ENCODE results near the gene NLRP6.
"Not testable (repeated sequence)": the region's sequence is repeated elsewhere in the genome, so short reads cannot be mapped to it uniquely, and the experiment has no call there.

Gene NLRP6

DNA sequence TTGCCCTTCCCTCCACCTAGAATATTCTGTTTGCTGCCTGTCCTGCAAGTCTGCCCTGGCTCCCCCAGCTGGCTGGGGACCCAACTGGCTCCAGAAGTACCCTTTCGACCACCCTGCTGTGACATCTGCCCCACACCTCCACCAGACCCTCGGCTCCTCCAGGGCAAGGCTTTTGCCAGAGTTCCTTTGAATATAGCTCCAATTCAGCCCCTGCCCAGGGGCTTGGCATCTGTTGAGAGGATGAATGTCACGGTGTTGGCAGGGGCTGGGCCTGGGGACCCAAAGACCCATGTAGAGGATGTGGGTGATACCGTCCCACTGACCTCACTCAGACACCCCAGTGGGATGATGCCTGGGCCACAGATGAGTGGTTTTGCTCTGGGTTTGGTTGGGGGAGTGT lies 4.0 kb downstream of the NLRP6 start:
- DNase-seq (ENCODE audit: low read depth in 2 of 2) = no peak

DNA sequence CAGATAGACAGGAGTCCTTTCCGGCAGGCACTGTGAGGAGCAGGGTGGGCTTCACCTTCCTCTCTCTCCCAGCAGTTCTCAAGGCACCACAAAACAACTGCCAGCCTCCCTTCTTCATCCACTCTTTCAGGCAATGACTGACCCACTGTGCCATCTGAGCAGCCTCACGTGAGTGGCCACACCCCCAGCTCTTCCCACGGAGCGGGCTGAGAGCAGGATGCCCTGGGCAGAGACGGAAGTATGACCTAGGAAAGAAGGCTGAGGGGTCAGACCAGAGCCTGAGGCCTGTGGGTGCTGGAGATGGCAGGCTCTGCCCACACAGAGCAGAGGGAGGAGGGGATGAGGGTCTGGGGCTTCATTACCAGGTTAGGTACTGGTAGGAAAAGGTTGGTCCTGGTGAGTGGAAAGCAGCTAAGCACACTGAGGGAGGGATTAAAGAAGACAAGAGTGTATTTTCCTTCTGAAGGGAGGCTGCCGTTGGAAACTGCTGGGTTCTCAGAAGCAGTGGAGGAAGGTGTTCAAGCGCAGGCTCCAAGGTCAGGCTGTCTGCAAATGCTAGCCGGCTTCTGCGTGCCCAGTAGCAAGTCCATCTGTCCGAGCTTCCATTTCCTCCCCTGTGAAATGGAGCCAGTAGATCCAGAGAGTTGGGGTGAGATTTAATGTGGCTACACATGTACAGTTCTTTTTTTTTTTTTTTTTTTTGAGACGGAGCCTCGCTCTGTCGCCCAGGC lies 4.6 kb downstream of the NLRP6 start:
- DNase-seq (ENCODE audit: low read depth in 2 of 2) = no peak

DNA sequence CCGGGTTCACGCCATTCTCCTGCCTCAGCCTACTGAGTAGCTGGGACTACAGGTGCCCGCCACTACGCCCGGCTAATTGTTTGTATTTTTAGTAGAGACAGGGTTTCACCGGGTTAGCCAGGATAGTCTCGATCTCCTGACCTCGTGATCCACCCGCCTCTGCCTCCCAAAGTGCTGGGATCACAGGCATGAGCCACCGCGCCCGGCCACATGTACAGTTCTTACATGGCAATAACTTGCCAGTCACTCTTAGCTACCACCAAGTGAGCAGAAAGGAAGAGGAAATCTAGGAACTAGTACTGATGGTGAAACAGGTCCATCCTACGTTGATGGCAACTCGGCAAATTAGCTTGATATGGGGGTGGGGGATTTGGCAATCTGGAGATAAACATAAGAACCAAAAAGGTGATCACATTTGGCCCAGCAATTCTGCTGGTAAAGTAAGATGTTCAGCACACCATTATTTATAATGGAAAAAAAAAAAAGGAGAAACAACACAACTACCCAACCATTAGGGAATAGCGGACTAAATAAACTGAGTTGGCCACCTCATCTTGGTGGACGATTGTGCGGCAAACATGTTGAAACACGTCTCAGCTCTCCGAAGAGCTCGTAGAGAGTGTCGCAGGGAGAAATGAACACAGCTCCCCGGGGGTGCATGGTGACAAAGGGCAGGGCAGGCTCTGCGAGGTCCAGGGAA lies 5.3 kb downstream of the NLRP6 start:
- no peak for DNase-seq (ENCODE audit: low read depth in 2 of 2)

DNA sequence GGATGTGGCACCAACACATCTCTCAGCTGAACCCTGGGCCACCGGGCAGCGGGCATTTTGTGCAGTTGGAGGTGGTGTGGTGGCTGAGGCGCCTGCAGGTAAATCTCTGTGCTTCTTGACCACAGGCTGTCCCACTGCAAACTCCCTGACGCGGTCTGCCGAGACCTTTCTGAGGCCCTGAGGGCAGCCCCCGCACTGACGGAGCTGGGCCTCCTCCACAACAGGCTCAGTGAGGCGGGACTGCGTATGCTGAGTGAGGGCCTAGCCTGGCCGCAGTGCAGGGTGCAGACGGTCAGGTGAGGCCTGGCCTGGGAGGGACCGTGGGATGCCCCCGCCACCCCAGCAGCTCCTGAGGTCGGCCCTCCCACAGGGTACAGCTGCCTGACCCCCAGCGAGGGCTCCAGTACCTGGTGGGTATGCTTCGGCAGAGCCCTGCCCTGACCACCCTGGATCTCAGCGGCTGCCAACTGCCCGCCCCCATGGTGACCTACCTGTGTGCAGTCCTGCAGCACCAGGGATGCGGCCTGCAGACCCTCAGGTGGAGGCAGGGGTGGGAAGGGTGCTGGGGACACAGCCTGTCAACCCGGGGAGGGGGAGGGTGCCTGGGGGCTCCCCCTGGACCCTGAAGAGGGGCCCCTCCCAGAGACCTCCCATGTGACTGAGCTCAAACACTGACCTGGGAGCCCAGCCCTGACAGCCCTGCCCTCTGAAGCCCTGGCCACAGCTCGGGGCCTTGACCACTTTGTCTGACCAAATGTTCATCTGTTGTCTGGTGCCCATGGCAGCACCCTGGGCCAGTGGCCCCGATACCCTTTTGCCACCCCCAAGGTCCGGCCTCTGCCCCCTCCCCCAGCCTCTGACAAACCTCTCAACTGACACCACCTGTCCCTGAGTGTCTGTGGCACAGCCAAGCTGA lies 6.2 kb downstream of the NLRP6 start:
- no peak for DNase-seq (ENCODE audit: low read depth in 2 of 2)

DNA sequence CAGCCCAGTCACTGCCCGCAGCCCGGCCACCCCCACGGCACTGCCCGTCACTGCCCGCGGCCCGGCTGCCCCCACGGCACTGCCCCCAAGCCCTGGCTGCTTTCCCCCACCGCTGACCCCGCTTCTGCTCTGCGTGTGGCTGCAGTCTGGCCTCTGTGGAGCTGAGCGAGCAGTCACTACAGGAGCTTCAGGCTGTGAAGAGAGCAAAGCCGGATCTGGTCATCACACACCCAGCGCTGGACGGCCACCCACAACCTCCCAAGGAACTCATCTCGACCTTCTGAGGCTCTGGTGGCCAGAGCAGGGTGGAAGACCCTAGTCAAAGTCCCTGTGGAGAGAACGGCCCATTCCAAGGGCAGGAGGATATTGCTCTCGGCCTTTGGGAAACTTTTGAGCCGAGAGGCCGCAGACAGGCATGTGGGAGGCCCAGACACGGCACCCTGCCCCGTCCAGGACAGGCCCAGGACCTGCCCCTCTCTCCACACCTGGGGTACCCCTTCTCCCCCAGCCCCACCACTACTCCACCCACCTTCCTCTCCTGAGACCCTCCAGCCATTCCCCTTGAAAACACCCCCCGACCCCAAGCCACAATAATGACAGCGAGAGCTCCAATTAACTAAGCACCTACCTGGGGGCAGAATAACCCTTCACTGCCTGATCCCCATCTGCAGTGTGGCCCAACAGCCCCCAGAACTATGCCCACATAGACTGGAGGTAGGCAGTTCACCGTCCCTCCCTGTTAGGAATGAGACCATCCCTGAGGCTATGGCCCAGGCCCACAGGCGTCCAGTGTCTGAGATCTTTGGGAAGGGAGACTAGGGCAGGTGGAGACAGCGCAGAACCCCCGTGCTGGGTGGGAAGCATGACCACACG lies 7.0 kb downstream of the NLRP6 start:
- DNase-seq (ENCODE audit: low read depth in 2 of 2) = no peak

DNA sequence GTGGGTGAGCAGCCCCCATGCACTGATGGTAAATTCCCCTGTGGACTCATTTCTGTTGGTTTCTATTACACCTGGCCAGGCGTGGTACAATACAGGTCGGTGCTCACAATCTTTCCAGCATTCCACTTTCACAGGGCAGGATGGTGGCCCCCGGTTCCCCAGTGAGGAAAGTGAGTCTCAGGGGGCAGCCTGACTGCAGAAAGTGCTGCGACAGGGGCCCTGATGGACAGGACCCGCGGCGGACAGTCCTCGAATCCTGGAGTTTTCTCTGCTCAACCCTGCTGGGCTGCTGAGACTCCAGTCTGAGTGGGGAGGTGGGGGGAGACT lies 7.7 kb downstream of the NLRP6 start:
- DNase-seq (ENCODE audit: low read depth in 2 of 2) = no peak

DNA sequence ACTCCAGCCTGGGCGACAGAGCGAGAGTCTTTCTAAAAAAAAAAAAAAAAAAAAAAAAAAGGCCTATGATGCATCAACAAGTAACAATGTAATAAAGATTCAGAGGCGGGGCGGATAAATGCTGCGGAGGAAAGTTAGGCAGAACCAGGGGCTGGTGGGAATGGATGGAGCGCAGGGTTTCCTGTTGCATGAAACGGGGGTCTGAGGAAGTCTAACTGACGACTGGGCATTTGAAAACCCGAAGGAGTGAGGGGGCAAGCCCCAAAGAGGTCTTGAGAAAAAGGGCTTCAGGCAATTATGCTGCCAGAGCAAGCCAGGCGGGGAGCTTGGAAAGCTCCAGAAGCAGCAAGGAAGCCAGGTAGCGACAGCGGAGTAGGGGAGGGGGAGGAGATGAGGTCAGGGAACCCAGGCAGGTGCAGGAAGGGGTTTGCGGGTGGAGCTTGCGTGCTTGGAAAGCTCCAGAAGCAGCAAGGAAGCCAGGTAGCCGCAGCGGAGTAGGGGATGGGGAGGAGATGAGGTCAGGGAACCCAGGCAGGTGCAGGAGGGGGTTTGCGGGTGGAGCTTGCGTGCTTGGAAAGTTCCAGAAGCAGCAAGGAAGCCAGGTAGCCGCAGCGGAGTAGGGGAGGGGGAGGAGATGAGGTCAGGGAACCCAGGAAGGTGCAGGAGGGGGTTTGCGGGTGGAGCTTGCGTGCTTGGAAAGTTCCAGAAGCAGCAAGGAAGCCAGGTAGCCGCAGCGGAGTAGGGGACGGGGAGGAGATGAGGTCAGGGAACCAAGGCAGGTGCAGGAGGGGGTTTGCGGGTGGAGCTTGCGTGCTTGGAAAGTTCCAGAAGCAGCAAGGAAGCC lies 9.0 kb downstream of the NLRP6 start:
- not testable (repeated sequence) for DNase-seq (ENCODE audit: low read depth in 2 of 2)

DNA sequence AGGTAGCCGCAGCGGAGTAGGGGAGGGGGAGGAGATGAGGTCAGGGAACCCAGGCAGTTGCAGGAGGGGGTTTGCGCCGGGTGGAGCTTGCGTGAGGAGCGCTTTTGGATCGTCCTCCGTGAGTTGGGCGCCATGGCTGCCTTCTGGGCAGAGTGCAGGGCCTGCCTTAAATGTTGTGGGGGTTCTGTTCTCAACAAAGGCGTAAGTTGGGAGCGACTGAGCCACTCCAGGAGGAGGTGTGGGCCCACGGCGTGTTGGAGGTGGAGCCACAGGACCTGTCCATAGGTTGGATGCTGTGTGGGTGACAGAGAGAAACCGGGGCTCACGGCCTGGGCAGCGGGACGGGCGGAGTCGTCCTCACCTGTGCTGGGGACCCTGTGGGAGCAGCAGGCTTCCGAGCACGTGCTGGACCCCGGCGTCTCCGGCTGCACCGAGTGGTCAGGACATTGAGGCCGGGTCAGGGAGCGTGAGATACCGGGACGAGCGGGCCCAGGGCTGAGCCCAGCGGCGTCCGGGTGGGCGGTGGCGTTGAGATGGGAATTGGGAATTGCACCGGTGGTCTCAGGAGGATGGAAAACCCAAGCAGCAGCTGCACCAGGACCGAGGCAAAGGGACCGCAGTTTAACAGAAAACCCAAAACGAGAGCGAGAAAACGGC lies 9.7 kb downstream of the NLRP6 start:
- no peak for DNase-seq (ENCODE audit: low read depth in 2 of 2)

DNA sequence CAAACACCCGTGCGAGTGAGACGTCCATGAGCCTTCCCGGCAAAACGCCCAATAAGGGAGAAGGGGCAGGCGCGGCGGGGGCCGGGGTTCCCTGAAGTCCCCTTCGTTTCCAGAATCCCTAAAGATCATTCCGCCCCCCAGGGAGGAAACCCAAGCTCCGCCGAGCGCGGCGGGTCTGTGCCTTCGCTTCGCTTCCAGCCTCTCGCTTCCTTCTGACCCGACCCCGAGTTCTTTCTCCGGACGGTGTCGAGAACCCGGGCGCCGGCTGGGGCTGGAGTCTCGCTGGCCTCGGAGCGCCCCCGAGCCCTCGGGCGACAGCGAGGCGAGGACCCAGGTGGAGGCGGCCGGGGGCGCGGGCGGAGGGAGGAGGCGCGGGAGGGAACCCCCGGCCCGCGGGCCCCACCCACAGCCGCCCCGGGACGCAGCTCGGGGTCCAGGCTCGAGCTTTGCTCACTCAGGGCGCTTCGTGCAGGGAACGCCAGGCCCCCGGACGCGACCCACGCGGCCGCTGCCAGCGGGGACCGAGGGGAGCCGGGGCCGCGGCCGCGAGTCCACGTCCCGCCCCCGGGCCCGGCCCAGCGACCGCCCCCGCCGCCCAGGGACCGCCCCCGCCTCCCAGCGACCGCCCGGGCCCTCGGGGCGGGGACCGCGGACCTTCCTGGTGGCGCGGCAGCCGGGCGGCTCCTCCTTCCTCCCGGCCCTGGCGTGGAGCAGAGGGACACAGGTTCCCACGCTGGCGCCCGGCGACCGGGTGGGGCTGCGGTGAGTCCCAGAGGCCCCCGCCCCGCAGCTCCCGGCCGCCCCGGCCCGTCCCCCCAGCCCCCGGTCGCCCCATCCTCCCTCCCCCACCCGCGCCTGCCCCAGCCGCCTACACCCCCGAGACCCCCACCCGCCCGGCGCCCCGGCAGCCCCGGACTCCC lies 10.5 kb downstream of the NLRP6 start, which contains the start of gene PGGHG:
PGGHG (plus strand) TSS at position 649 of the 920 bp plus-strand sequence. CDS start 691 bp downstream, outside the sequence.
- peak in 1 of 2 experiments; percentile 54 for DNase-seq (ENCODE audit: low read depth in 2 of 2)

DNA sequence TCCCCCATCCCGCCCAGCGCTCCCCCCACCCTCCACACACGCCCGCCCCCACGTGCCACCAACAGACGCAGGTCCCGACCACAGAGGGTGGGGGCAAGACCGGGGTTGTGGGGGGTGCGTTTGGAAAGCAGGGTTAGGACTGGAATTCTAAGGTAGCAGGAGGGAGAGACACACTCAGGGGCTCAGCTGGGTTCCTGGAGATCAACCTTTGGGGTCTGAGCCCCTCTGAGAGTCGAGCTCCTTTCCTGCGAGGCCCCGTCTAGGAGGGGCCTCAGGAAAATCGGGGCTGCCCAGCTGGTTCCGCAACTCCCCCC lies 11.1 kb downstream of the NLRP6 start:
- no peak for DNase-seq (ENCODE audit: low read depth in 2 of 2)

DNA sequence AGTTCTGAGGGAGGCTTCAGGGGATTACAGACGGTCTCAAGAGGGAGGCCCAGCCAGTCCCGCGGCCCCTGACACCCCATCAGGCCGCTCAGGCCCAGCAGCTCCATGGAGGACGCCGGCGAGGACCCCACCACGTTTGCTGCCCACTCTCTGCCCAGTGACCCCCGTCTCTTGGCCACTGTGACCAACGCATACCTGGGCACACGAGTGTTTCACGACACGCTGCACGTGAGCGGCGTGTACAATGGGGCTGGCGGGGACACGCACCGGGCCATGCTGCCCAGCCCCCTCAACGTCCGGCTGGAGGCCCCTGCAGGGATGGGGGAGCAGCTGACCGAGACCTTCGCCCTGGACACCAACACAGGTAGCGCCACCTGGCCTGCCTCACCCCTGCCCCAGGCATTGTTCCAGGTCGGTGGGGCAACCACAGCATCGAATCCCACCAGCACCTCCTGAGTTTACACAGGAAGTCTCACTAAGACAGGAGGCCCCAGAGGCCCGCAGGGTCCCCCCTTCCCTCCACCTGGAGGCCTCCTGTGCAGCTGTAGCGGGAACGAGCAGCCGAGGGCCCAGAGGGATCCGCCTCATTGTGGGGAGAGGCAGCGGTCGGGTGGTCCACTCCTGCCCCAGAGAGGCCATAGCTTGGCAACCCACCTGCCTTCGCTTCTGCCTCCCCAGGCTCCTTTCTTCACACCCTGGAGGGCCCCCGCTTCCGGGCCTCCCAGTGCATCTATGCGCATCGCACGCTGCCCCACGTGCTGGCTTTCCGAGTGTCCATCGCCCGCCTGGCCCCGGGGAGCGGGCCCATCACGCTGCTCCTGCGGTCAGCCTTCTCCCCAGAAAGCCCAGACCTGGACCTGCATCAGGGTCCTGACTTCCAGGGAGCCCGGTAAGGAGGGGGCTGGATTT lies 11.8 kb downstream of the NLRP6 start:
- DNase-seq (ENCODE audit: low read depth in 2 of 2) = no peak

DNA sequence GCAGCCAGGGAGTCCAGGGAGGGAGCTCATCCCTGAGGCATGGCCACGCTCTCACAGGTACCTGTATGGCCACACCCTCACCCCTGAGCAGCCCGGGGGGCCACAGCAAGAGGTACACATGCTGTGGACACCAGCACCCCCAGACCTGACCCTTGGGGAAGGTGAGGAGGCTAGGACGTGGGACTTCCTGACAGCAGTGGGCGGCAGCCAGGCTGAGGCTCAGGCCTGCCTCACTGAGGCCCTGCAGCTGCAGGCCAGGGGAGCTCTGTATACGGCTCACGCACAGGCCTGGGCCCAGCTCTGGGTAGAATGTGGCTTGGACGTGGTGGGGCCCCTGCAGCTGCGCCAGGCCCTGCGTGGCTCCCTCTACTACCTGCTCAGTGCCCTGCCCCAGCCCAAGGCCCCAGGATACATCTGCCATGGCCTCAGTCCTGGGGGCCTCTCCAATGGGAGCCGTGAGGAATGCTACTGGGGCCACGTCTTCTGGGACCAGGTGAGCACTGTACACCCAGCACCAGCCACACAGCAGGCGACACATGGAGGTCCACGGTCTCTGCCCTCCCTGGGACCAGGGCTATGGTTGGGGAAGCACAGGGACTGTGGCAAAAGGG lies 12.5 kb downstream of the NLRP6 start:
- DNase-seq (ENCODE audit: low read depth in 2 of 2) = no peak

DNA sequence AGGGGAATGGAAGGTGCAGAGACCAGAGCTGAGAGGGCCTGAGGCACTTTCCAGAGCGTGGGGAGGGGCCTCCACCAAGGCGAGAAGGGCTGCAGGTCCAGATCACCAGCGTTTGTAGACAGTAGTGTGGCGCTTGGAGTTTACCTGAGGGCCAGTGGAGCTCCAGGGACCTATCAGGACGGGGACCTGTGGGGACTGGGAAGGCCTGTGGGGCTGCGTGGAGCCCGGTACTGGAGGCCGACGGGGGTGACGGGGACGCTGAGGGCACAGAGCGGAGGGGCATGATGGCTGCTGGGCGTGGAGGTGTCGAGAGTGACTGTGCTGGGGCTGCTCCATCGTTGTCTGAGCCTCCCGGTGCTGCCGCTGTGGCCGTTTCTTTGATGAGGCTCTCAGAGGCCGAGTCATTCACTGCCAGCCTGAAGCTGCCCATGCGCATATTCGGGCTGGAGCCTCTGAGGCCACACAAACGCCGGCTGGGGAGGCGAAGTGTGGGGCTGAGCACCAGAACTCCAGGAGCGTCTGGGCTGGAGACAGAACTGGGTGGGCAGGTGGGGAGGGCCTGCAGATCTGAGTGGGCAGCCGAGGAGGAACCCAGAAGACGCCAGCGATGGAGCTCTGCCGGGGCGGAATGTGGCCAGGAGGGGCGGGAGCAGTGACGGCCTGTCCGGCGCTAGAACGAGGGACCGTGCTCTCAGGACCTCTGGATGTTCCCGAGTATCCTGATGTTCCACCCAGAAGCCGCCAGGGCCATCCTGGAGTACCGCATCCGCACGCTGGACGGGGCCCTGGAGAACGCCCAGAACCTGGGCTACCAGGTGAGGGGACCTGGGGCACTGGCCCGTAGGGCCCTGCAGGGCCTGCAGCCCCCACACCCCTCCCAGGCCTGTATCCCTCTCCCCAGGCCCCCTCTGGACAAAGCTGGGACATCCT lies 13.3 kb downstream of the NLRP6 start:
- DNase-seq (ENCODE audit: low read depth in 2 of 2) = no peak

DNA sequence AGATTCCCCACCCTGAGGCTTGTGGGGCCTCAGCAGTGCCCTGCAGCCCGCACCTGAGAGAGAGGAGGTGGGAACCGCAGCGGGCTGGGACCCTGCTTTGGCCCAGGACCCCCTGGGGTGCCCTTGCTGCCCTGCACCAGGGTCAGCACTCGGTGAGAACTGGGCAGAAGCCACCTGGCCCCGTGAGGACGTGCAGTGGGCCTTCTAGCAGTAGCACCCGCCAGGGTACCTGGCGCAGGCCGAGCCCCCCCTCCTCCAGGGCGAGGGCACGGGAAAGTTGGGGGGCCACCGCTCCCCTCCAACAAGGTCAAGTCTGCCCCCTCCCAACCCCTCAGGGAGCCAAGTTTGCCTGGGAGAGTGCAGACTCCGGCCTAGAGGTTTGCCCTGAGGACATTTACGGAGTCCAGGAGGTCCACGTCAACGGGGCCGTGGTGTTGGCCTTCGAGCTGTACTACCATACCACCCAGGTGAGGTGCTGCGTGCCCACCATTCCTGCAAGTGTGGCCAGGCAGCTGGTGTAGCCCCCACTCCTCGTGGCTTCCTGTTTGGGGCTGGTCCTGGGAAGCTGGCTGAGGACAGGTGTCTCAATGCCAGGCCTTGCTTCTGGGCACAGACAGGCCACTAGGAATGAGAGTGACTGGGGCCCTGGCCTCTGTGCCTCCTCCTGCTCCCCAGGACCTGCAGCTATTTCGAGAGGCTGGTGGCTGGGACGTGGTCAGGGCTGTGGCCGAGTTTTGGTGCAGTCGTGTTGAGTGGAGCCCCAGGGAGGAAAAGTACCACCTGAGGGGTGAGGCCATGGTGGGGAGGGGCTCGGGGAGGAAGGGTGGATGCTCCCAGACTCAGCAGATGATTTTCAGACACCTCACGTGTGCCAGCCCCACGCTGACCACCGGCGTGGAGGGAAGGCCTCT lies 14.3 kb downstream of the NLRP6 start:
- no peak for DNase-seq (ENCODE audit: low read depth in 2 of 2)

DNA sequence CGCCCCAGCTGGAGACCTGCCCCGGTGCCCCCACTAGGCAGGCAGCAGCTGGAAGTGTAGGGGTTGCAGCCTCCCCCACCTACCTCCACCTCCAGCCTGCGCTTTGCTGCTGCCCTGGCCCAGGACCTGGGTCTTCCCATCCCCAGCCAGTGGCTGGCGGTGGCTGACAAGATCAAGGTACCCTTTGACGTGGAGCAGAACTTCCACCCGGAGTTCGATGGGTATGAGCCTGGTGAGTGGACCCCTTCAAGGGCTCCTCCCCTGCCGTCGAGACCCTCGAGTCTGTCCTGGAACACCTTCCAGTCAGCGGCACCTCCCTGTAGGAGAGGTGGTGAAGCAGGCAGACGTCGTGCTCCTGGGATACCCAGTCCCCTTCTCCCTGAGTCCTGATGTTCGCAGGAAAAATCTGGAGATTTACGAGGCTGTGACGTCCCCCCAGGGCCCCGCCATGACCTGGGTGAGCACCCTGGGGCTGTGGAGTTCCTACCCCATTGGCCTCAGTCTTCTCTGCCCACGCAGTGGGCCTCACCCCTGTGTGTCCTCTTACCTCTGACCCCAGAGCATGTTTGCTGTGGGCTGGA lies 15.2 kb downstream of the NLRP6 start:
- no peak for DNase-seq (ENCODE audit: low read depth in 2 of 2)
